ENCODE results near the gene ADARB1.

DNA sequence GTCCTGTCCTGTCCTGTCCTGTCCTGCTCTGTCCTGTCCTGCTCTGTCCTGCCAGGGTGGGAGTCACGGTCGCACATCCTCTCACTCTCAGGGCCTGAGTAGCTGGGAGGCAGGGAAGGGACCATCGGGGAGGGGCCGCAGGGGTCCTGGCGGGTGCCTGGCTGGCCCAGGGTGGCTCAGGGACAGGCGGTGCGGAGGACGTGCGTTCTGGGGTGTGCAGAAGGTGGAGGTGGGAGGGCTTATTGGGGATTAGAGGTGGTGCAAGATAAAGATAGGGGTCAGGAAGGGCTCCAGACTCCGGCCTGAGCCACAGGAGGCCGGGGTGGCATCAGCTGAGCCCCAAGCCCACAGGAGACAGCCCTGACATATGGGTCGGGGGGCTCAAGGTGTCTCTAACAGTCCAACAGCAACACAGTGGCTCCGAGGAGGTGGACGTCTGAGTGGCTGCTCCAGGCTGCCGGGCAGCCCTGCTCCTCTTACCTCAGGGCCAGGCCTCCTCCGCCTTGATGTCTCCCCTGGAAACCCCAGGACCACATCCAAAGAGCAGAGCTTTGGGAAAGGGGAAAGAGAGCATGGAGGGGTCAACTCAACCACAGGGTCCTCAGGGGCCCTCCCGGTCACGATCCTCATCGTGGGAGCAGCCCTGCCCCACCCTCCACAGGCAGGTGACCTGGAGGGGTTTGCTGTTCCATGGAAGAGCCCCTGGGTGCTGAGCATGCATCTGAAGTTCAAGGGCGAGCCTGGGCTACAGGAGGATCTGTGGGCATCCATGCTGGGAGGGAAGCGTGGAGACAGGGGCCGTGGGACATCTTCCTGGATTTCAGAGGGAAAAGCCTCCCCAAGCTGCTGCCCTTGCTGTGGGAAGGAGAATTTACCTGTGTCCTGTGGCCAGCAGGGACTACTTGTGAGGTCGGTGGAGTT is 39.6 kb upstream of the ADARB1 start:
- TF ChIP-seq, protein P1, sequence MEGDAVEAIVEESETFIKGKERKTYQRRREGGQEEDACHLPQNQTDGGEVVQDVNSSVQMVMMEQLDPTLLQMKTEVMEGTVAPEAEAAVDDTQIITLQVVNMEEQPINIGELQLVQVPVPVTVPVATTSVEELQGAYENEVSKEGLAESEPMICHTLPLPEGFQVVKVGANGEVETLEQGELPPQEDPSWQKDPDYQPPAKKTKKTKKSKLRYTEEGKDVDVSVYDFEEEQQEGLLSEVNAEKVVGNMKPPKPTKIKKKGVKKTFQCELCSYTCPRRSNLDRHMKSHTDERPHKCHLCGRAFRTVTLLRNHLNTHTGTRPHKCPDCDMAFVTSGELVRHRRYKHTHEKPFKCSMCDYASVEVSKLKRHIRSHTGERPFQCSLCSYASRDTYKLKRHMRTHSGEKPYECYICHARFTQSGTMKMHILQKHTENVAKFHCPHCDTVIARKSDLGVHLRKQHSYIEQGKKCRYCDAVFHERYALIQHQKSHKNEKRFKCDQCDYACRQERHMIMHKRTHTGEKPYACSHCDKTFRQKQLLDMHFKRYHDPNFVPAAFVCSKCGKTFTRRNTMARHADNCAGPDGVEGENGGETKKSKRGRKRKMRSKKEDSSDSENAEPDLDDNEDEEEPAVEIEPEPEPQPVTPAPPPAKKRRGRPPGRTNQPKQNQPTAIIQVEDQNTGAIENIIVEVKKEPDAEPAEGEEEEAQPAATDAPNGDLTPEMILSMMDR (IDR thresholded peaks at IDR 0.05), result no peak
- no peak for TF ChIP-seq POLR2A (IDR thresholded peaks at IDR 0.05)
